H1 (cell line): ENCODE data around the gene RIMS1. TPM values are rescaled to one million over a fixed set of nuclear protein-coding genes. Genes with fewer than 3 reads are reported as not detected.

Experiments
- CTCF ChIA-PET: fragments of 300-600 bp; sonication (Branson Sonifier 250); formaldehyde crosslinking; loops from one replicate; lab custom pipeline; 2021; ENCODE audit not compliant: partially characterized antibody; lab: Charles Lee
- POLR2A ChIA-PET: fragments of 300-600 bp; sonication (Branson Sonifier 250); formaldehyde crosslinking; loops from one replicate; lab custom pipeline; 2021; ENCODE audit warnings: inconsistent platforms; ENCODE audit not compliant: partially characterized antibody; lab: Charles Lee
- DNase-seq, 2 experiments: peaks; one replicate each; pipeline versions ENCODE4 v3.0.0 to v3.0.0-alpha.2; 2010 to 2022; ENCODE audit warnings: low spot score in 2 of 2, low read depth in 1 of 2, mixed read lengths in 1 of 2
- FAIRE-seq: peaks from 2 replicates; lab custom pipeline; 2011; peaks lifted over from hg19 to GRCh38; lab: Jason Lieb, UNC
- H2AFZ ChIP-seq: 2 replicates; pipeline ENCODE4 v1.8.1; 2012; ENCODE audit warnings: low read length, inconsistent platforms
- H2AK5ac ChIP-seq: 2 replicates; pipeline ENCODE4 v1.6.1; 2013; ENCODE audit warnings: low read depth, low read length
- H2BK120ac ChIP-seq: replicated peaks from 2 replicates; pipeline ENCODE3; 2013; ENCODE audit warnings: low read depth, low read length, inconsistent platforms
- H2BK12ac ChIP-seq: 2 replicates; pipeline ENCODE4 v1.6.1; 2013; ENCODE audit warnings: low read depth, low read length
- H2BK15ac ChIP-seq: 2 replicates; pipeline ENCODE4 v1.6.1; 2013; ENCODE audit warnings: low read length
- H2BK20ac ChIP-seq: 2 replicates; pipeline ENCODE4 v1.6.1; 2013; ENCODE audit warnings: low read length
- H2BK5ac ChIP-seq: 2 replicates; pipeline ENCODE4 v1.6.1; 2013; ENCODE audit warnings: low read depth, low read length
- H3K14ac ChIP-seq: 2 replicates; pipeline ENCODE4 v1.6.1; 2013; ENCODE audit warnings: inconsistent platforms; ENCODE audit not compliant: insufficient read length
- H3K18ac ChIP-seq: 2 replicates; pipeline ENCODE4 v1.6.1; 2013; ENCODE audit warnings: low read length; ENCODE audit errors: extremely low read depth
- H3K23ac ChIP-seq: 2 replicates; pipeline ENCODE4 v1.6.1; 2013; ENCODE audit warnings: inconsistent platforms; ENCODE audit not compliant: insufficient read length
- H3K23me2 ChIP-seq: 2 replicates; pipeline ENCODE4 v1.6.1; 2013; ENCODE audit warnings: low read depth, low read length
- H3K27ac ChIP-seq: 2 replicates; pipeline ENCODE4 v1.6.1; 2011; ENCODE audit warnings: low read depth, low read length, inconsistent platforms
- H3K27me3 ChIP-seq, 4 experiments: replicated peaks in 1 of 4; 1 replicate in 1 of 4; 2 replicates in 3 of 4; pipeline versions ENCODE4 v1.6.1 to v1.8.1; 2011 to 2013; ENCODE audit warnings: low read length in 3 of 4, mild to moderate bottlenecking in 3 of 4, inconsistent platforms in 2 of 4, mixed read lengths in 2 of 4, moderate library complexity in 1 of 4; ENCODE audit not compliant: control insufficient read depth in 3 of 4, insufficient read depth in 3 of 4; ENCODE audit errors: extremely low read depth in 1 of 4
- H3K36me3 ChIP-seq, 4 experiments: 2 replicates each; pipeline versions ENCODE4 v1.6.1 to v1.8.1; 2011 to 2013; ENCODE audit warnings: mild to moderate bottlenecking in 4 of 4, low read length in 3 of 4, moderate library complexity in 2 of 4, control low read depth in 1 of 4, inconsistent platforms in 1 of 4; ENCODE audit not compliant: insufficient read depth in 4 of 4, control insufficient read depth in 2 of 4
- H3K4ac ChIP-seq: replicated peaks from 2 replicates; pipeline ENCODE3; 2013; ENCODE audit warnings: low read length, low read depth, mixed read lengths, inconsistent platforms; ENCODE audit not compliant: insufficient read length
- H3K4me1 ChIP-seq, 4 experiments: replicated peaks in 1 of 4; 1 replicate in 1 of 4; 2 replicates in 3 of 4; pipeline versions ENCODE4 v1.6.1 to v1.8.1; 2011 to 2013; ENCODE audit warnings: low read length in 3 of 4, inconsistent platforms in 2 of 4, mixed read lengths in 1 of 4; ENCODE audit not compliant: insufficient read depth in 4 of 4, control insufficient read depth in 3 of 4
- H3K4me2 ChIP-seq, 2 experiments: 2 replicates each; pipeline versions ENCODE4 v1.6.1 to v1.8.1; 2011 to 2013; ENCODE audit warnings: low read depth in 2 of 2, low read length in 2 of 2, control low read depth in 1 of 2, inconsistent platforms in 1 of 2, mild to moderate bottlenecking in 1 of 2; ENCODE audit not compliant: insufficient read depth in 1 of 2
- H3K4me3 ChIP-seq, 4 experiments: fragments of 200-600, 300-600 bp in 1 of 4; sonication (generic), shearing (Covaris generic), sonication (Bioruptor Twin) in 1 of 4; 2 replicates each; pipeline versions ENCODE4 v1.5.1 to v1.8.1; 2011 to 2016; ENCODE audit warnings: low read length in 4 of 4, low read depth in 3 of 4, control low read depth in 2 of 4, inconsistent platforms in 2 of 4, mild to moderate bottlenecking in 2 of 4, mixed read lengths in 1 of 4, moderate library complexity in 1 of 4; ENCODE audit not compliant: insufficient read depth in 2 of 4; ENCODE audit errors: extremely low read depth in 1 of 4
- H3K56ac ChIP-seq: replicated peaks from 2 replicates; pipeline ENCODE3; 2013; ENCODE audit warnings: low read depth, mild to moderate bottlenecking, mixed read lengths, low read length, inconsistent platforms; ENCODE audit not compliant: insufficient read length
- H3K79me1 ChIP-seq: 2 replicates; pipeline ENCODE4 v1.6.1; 2013; ENCODE audit warnings: low read depth, low read length, control low read depth
- H3K79me2 ChIP-seq, 2 experiments: 2 replicates each; pipeline versions ENCODE4 v1.6.1 to v1.8.1; 2012 to 2013; ENCODE audit warnings: low read length in 2 of 2, mild to moderate bottlenecking in 2 of 2, inconsistent platforms in 1 of 2; ENCODE audit not compliant: insufficient read depth in 2 of 2, control insufficient read depth in 1 of 2
- H3K9ac ChIP-seq, 4 experiments: replicated peaks in 1 of 4; 1 replicate in 1 of 4; 2 replicates in 3 of 4; pipeline versions ENCODE4 v1.6.1 to v1.8.1; 2011 to 2013; ENCODE audit warnings: low read depth in 3 of 4, low read length in 3 of 4, control low read depth in 2 of 4, mild to moderate bottlenecking in 2 of 4, moderate library complexity in 2 of 4, inconsistent platforms in 1 of 4; ENCODE audit errors: extremely low read depth in 1 of 4
- H3K9me3 ChIP-seq, 2 experiments: 2 replicates each; pipeline versions ENCODE4 v1.6.1 to v1.8.1; 2012 to 2013; ENCODE audit warnings: mild to moderate bottlenecking in 2 of 2, moderate library complexity in 2 of 2, control low read depth in 1 of 2, inconsistent platforms in 1 of 2, low read depth in 1 of 2, low read length in 1 of 2, mixed read lengths in 1 of 2; ENCODE audit not compliant: insufficient read depth in 2 of 2
- H4K20me1 ChIP-seq, 2 experiments: replicated peaks in 1 of 2; 2 replicates each; pipeline versions ENCODE3 to v1.8.1; 2011 to 2013; ENCODE audit warnings: inconsistent platforms in 2 of 2, low read length in 2 of 2, mild to moderate bottlenecking in 1 of 2; ENCODE audit not compliant: insufficient read depth in 2 of 2, control insufficient read depth in 1 of 2
- H4K5ac ChIP-seq: 2 replicates; pipeline ENCODE4 v1.6.1; 2013; ENCODE audit warnings: low read length, low read depth, mixed read lengths, inconsistent platforms; ENCODE audit not compliant: insufficient read length
- H4K8ac ChIP-seq: 2 replicates; pipeline ENCODE4 v1.8.0; 2013; ENCODE audit warnings: mild to moderate bottlenecking, moderate library complexity, low read length, inconsistent platforms; ENCODE audit not compliant: insufficient read depth; ENCODE audit errors: extremely low read depth
- H4K91ac ChIP-seq: replicated peaks from 2 replicates; pipeline ENCODE3; 2013; ENCODE audit warnings: low read length, mixed read lengths, inconsistent platforms; ENCODE audit not compliant: insufficient read length
- BACH1 ChIP-seq: IDR thresholded peaks from 2 replicates; pipeline ENCODE4 v1.6.1; 2012; ENCODE audit warnings: low read length, improper control_type of control experiment
- CBX5 ChIP-seq: fragments of 300-800, 300-1000 bp; sonication (generic); IDR thresholded peaks from 2 replicates; pipeline ENCODE4 v1.7.1; 2016; ENCODE audit warnings: antibody characterized with exemption, low read length, low read depth
- CBX8 ChIP-seq: fragments of 300-800, 300-1000 bp; sonication (generic); IDR thresholded peaks from 2 replicates; pipeline ENCODE4 v1.7.1; 2016; ENCODE audit warnings: low read depth, low read length, borderline replicate concordance
- CHD2 ChIP-seq: IDR thresholded peaks from 2 replicates; pipeline ENCODE4 v1.6.1; 2012; ENCODE audit warnings: low read length, improper control_type of control experiment
- CTBP2 ChIP-seq: IDR thresholded peaks from 2 replicates; pipeline ENCODE4 v1.7.0; 2011; ENCODE audit warnings: borderline replicate concordance, mild to moderate bottlenecking, moderate library complexity, mixed read lengths, low read length; ENCODE audit not compliant: insufficient read depth, insufficient read length
- HDAC6 ChIP-seq: IDR thresholded peaks from one replicate; pipeline ENCODE4 v1.7.1; 2012; ENCODE audit warnings: low read depth, mild to moderate bottlenecking, inconsistent platforms, low read length, moderate library complexity
- KDM1A ChIP-seq: fragments of 200-600, 300-600 bp; sonication (generic); IDR thresholded peaks from 2 replicates; pipeline ENCODE4 v1.7.1; 2016; ENCODE audit warnings: mild to moderate bottlenecking, low read length, borderline replicate concordance
- MAFK ChIP-seq: IDR thresholded peaks from 2 replicates; pipeline ENCODE4 v1.6.1; 2012; ENCODE audit warnings: low read depth, mild to moderate bottlenecking, improper control_type of control experiment, low read length
- PHF8 ChIP-seq: fragments of 200-600 bp; sonication (generic); conservative IDR thresholded peaks from 2 replicates; pipeline ENCODE4 v1.7.1; 2012; ENCODE audit warnings: low read depth, mild to moderate bottlenecking, inconsistent platforms, low read length, moderate library complexity
- POLR2AphosphoS5 ChIP-seq: IDR thresholded peaks from 2 replicates; pipeline ENCODE4 v1.6.1; 2011; ENCODE audit warnings: low read depth, low read length
- RAD21 ChIP-seq, 2 experiments: IDR thresholded peaks in 1 of 2; conservative IDR thresholded peaks in 1 of 2; 2 replicates each; pipeline ENCODE4 v1.6.1; 2011; ENCODE audit warnings: low read depth in 2 of 2, low read length in 2 of 2, improper control_type of control experiment in 1 of 2, inconsistent platforms in 1 of 2, mild to moderate bottlenecking in 1 of 2, moderate library complexity in 1 of 2
- RNF2 ChIP-seq: fragments of 200-900, 300-1000 bp; sonication (generic); IDR thresholded peaks from 2 replicates; pipeline ENCODE4 v1.7.1; 2016; ENCODE audit warnings: borderline replicate concordance, low read depth, mild to moderate bottlenecking, antibody characterized with exemption, low read length; ENCODE audit not compliant: poor library complexity, severe bottlenecking; ENCODE audit errors: missing control alignments
- SIX5 ChIP-seq: IDR thresholded peaks from 2 replicates; pipeline ENCODE4 v1.6.1; 2011; ENCODE audit warnings: mild to moderate bottlenecking, low read depth, low read length
- TAF1 ChIP-seq: IDR thresholded peaks from 2 replicates; pipeline ENCODE4 v1.6.1; 2011; ENCODE audit warnings: mild to moderate bottlenecking, low read depth, low read length
- TEAD4 ChIP-seq: IDR thresholded peaks from 2 replicates; pipeline ENCODE4 v1.6.1; 2012; ENCODE audit warnings: low read depth, low read length, inconsistent platforms, mixed read lengths
- ZNF274 ChIP-seq: IDR thresholded peaks from 2 replicates; pipeline ENCODE4 v1.7.0; 2012; ENCODE audit warnings: low read length, borderline replicate concordance; ENCODE audit errors: extremely low read depth
- polyA plus RNA-seq, 7 experiments: library from polyadenylated mRNA; depleted of rRNA in 3 of 7; stranded (reverse) in 5 of 7; unstranded in 2 of 7; fragments of >200 nt in 5 of 7; fragments of 200-250 nt in 2 of 7; gene quantifications; 1 replicate in 5 of 7; 2 replicates in 1 of 7; 4 replicates in 1 of 7; pipeline versions ENCODE4 v1.2.1 to v1.2.3, GENCODE V29; 2011 to 2013; ENCODE audit warnings: missing spikeins in 2 of 7, mixed read lengths in 2 of 7
- total RNA-seq: library from RNA; stranded (reverse); fragmentation: NEBNext Ultra II Directional; extraction: Animal tissue kit (Norgen Biotek cat#: 25700); gene quantifications from 2 replicates; pipeline ENCODE4 v1.2.1, GENCODE V29; 2021

The RIMS1 gene
- total and polyA plus RNA-seq, 2 of the 8 experiments (the other 6 are each of a cell fraction or from before 2014, with no cell fraction given): 0.63 to 2.3 TPM

DNA sequence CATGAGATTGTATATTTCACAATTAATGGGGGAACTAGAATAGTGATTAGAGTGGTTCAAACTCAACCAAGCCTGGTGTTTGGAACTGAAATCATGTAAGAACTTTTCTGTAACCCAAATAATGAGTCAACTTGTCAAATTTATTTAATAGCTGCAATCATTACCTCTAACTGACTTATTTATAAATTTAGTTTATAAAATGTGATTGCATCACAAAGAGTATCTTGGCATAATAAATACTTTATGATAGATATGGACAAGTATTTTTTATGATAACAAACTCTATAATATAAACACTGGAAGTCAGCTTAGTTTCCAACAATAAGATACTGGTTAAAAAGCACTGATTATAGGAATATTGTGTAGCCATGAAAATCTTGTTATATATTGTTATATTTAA, 319.1 kb downstream of the RIMS1 start:
- CTCF ChIA-PET: interaction anchor here (1.3 to 3.5 kb wide), 4 partner anchors 10 to 25 kb away, joined by 3 to 26 read pairs (median 4); no protein-coding TSS in a partner anchor
- no peak overlapping the region for H3K4me2 ChIP-seq
- no peak overlapping the region for H2BK15ac ChIP-seq
- no peaks in the 10 kb centered on the region for H3K23me2 ChIP-seq
- TF ChIP-seq CHD2: no peak
- TF ChIP-seq BACH1: no peak
- TF ChIP-seq CTBP2: no peak
- no peak for TF ChIP-seq ZNF274
- no peak for TF ChIP-seq CBX8
- TF ChIP-seq SIX5: no peak
- TF ChIP-seq HDAC6: no peak
- no peak for TF ChIP-seq RAD21 (IDR thresholded peaks at IDR 0.05 in 1 of 2, conservative IDR thresholded peaks at IDR 0.05 in 1 of 2; ENCODE audit: low read depth in 2 of 2, low read length in 2 of 2)
- no peak for TF ChIP-seq CBX5
- no peak for TF ChIP-seq RNF2
- TF ChIP-seq TAF1: no peak
- TF ChIP-seq KDM1A: no peak
- no peak for TF ChIP-seq TEAD4
- no peak for TF ChIP-seq MAFK
- no peak for TF ChIP-seq PHF8
- no peak for TF ChIP-seq POLR2AphosphoS5
- H3K18ac ChIP-seq: no peak overlapping the region
- H3K36me3 ChIP-seq: no peaks in the 10 kb centered on the region
- no peak overlapping the region for H2AK5ac ChIP-seq
- H4K5ac ChIP-seq: no peak overlapping the region
- no peak overlapping the region for H2BK20ac ChIP-seq
- FAIRE-seq (no peak), DNase-seq (no peak)
- no peak overlapping the region for H4K91ac ChIP-seq
- no peaks in the 10 kb centered on the region for H4K20me1 ChIP-seq
- H4K8ac ChIP-seq: no peak overlapping the region
- no peak overlapping the region for H2BK12ac ChIP-seq
- H3K23ac ChIP-seq: no peak overlapping the region
- H3K79me2 ChIP-seq: no peaks in the 10 kb centered on the region
- no peaks in the 10 kb centered on the region for H3K27me3 ChIP-seq
- no peaks in the 10 kb centered on the region for H3K79me1 ChIP-seq
- POLR2A ChIA-PET: no interaction called here
- H2BK5ac ChIP-seq: no peak overlapping the region
- no peak overlapping the region for H2AFZ ChIP-seq
- no peak overlapping the region for H3K14ac ChIP-seq
- no peak overlapping the region for H3K27ac ChIP-seq
- no peaks in the 10 kb centered on the region for H3K4me1 ChIP-seq
- no peak overlapping the region for H3K9ac ChIP-seq
- no peak overlapping the region for H2BK120ac ChIP-seq
- no peaks in the 10 kb centered on the region for H3K9me3 ChIP-seq
- H3K4me3 ChIP-seq: no peak overlapping the region
- H3K4ac ChIP-seq: no peak overlapping the region
- H3K56ac ChIP-seq: no peak overlapping the region
